Activated naive CD8-positive, alpha-beta T cell treated with anti-CD3 and anti-CD28 coated beads, Interleukin-2, amount 50 U/mL, for 16 hours (primary cell): ENCODE measurements around the gene NENF.
"Not testable (repeated sequence)": the region's sequence is repeated elsewhere in the genome, so short reads cannot be mapped to it uniquely, and the experiment has no call there.

ENCODE experiments used
- DNase-seq: peaks from one replicate; pipeline ENCODE4 v3.0.0-alpha.2; 2020; ENCODE audit warnings: low read depth, low spot score

The NENF gene

DNA sequence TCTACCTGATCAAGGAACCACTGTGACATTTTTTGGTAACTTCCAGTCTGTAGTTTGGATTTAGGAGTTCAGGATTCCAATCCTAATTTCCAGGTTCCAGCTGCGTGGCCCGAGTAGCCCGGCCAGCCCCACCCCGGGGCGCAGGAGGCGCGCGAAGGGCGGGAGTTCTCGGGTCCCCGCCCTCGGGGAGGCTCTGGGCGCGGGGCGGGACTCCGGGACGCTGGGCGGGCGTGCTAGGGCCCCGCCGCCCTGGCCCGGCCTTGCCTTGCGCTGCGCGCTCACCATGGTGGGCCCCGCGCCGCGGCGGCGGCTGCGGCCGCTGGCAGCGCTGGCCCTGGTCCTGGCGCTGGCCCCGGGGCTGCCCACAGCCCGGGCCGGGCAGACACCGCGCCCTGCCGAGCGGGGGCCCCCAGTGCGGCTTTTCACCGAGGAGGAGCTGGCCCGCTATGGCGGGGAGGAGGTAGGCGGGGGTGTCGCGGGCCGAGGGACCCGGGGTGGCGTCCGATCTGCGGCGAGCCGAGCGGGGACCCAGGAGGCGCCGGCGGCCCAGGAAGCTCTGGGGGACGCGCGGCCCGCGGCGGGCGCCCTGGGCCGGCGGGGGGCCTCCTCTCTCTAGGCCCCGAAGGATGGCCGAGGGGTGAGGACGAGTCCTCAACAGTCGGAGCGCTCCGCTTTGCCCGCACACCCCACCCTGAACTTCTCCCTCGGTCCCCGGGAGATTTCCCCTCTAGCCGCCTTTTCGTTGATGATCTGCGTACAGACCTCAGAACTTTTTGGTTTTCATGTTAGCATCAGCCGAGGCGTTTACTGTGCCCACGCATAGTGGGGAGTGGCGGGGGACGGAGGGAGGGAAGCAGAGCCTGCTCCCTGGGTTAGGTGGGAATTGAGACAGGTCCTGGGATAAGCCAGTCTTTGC lies at the start of gene NENF:
Gene NENF, plus strand, starts transcription at position 260 of the 916 bp plus-strand sequence. Its CDS starts 24 bp downstream, at position 284.
- DNase-seq: peak; percentile 40

DNA sequence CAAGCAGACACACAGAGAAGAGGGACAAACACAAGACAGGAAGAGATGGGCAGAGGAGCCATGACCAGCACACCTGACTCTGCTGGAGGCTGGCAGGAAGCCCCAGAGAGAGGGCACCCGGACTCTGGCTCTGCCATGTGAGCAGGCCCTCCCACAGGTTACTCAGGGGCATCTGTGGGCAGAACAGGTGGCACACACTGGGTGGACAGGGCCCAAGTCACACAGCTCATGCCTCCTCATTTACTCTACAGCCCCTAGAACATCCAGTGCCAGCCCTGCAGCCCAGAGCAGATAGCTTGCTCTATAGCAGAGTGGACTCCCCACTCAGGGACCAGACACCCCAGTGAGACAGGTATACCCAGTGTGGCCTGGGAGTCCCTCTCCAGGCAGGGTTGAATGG lies 46.7 kb upstream of the NENF start:
- no peak for DNase-seq

DNA sequence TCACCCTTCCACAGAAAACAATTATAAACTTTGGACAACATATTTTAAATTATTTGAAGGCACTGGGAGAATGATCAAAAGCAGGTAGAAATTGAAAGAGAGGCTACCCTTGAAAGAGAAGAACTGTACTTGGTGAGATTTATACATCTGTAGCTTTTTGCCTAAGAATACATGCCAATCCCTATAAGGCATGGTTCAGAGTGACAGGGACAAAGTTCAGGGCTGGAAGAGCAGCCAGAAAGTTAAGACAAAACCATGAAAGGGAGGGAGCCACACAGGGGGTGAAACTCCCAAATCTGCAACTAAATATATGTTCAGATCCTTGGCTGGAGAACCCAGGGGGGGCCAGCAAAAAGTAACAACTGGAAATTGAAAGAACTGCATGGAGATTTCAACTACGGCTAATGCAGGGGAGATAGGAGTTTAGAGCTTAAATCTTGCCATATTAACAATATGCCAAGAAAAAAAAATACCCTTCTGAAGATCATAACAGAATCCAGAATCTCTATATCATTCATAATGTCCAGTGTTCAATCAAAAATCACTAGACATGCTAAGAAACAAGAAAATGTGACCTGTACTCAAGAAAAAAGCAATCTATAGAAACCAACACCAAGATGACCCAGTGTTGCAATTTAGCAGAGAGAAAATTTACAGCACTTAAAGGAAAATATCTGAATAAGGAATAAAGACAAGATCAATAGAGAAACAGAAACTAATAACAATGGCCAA lies 43.6 kb upstream of the NENF start:
- no peak for DNase-seq

GRCh38 chr1:212395678-212396437 lies 36.9 kb upstream of the NENF start:
- not testable (repeated sequence) for DNase-seq

DNA sequence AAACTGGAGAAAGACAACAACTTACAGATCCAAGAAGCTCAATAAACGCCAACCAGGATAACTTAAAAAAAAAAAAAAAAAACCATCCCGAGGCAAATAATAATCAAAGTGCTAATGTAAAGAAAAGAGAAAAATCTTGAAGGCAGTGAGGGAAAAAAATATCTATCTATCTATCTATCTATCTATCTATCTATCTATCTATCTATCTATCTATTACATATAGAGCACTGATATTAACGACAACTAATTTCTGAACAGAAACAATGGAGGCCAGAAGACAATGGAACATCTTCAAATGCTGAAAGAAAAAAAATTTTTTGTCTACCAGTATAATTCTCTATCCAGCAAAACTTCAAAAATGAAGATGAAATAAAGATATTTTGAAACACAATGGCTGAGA lies 36.1 kb upstream of the NENF start:
- no peak for DNase-seq

DNA sequence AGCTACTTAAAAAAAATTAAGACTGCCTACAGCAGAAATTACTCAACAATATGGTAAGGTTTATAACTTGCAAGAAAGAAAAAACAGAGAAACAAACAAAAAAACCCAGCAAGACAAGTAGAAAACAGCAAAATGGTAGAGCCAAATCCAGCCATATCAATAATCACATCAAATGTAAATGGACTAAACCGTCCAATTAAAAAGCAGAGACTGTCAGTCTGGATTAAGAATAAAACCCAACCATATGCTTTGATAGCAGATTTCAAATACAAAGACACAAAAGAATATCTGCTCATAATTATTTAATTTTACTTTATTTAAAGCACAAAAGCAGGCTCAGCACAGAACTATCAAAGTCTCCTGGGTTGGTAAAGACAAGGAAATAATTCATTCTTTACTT lies 35.5 kb upstream of the NENF start:
- DNase-seq: no peak

- no peak for DNase-seq
Measured at GRCh38 chr1:212401042-212401441, 31.7 kb upstream of the NENF start.

GRCh38 chr1:212401838-212402582 lies 30.7 kb upstream of the NENF start:
- DNase-seq: no peak

GRCh38 chr1:212402666-212403321 lies 29.9 kb upstream of the NENF start:
- DNase-seq: no peak

GRCh38 chr1:212410231-212410820 lies 22.4 kb upstream of the NENF start:
- DNase-seq: no peak

- DNase-seq: no peak
Measured at GRCh38 chr1:212412374-212412773, 20.3 kb upstream of the NENF start.

- no peak for DNase-seq
Measured at GRCh38 chr1:212413902-212414327, 18.8 kb upstream of the NENF start.

DNA sequence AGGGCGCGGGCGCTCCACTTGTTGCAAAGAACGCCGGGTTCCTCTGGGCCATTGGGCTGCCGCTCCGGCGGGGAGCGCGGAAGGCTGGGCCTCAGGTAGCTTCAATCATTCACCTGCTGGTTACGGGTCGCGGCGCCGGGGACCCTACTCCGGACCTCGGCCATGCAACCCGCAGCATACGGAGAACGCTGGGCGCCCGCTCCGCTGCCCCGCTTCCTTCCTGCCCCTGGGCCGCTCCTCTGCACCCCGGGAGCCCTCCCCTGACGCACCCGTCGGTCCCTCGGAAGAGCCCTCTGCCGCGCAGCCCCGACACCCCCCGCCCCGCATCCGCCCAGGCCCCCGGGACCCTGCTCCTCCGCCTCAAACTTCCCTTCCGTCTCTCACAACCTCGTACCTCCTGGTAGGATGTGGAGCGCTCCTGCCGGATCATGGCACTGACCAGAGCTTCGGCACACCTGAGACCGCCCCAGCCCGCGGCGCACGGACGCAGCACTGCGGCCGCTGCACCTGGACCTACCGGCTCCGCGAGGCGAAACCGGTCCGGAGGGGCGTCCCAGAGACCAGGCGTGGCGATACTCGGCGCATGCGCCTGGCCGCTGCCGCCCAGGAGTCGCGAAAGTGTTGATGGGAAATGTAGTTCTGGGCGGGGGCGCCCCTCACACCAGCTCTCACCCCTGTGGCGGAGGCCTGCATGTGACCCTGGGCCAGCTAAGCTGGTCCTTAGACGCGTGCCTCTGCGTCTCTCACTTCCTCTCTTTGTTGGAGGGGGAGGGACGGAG lies 18.2 kb upstream of the NENF start, which contains the start of gene PACC1:
Gene PACC1, minus strand, starts transcription at position 559 of the 779 bp plus-strand sequence. Its CDS starts 129 bp downstream, at position 430.
- peak; percentile 81 for DNase-seq

DNA sequence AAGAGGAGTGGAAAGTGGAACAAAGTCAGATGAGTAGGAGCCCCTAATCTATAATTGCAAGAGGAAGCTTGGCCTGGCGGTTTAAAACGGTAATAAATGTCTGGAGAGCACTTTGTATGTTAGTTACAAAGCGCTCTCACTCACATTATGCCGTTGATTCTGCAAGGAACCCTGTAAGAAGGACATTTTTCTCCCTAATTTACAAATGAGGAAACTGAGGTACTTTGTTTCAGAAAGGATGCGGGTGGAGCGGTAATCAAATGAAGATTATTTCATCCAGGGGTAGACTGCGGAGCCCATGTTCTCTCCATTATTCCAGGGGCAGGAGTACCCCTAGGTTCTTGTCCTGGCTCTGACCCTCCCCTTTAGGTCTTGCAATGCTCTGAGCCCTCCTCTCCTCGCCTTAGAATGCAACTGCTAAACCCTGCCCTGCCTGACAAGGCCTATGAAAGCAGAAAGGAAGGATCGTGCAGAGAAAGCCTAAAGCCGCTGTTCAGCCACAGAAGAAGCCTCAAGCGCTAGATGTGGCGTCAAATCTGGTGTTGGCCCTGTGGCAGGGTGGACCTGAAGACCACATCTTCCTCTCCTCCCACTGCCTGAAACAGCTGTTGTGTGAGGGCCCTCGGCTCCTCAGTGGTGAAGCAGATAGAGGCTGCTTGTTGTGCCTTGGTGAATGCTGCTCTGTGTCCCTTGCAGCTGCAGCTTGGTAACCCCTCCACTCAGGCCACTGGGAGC lies 17.4 kb upstream of the NENF start:
- DNase-seq: no peak

- DNase-seq: no peak
Measured at GRCh38 chr1:212421165-212421564, 11.6 kb upstream of the NENF start.

DNA sequence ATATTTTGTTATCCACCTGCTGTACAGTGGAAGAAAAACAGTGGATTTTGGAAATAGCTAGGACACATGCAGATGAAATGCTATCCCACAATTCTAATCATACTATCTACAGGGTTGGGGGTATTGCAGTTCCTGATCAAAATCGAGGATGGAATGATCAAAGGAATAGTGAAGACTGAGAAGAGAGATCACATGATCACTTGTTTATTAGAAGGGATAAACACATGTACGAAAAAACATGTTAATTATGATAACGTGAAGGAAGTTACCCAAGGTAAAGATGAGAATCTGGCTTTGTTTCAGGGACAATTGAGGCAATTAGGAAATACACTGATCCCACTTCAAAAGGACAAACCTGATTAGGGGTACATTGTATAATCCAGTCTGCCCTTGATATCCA lies 8.8 kb upstream of the NENF start:
- DNase-seq: no peak

DNA sequence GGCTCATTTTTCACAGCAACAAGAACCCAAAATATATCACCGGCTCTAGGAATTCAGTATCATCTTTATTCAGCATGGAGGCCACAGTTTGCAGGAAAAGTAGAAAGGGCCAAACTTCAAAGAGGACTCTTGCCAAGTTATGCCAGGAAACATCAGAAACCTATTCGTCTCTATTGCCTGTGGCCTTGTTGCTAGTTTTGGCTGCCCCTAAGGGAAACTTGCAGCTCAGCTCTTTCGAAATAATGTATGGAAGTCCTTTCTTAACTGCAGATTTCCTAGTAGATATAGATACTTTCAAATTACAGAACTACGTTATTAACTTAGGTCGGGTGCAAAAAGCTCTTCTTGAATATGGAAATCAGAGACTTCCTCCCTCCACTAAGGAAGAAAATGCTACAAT lies 4.2 kb upstream of the NENF start:
- no peak for DNase-seq

DNA sequence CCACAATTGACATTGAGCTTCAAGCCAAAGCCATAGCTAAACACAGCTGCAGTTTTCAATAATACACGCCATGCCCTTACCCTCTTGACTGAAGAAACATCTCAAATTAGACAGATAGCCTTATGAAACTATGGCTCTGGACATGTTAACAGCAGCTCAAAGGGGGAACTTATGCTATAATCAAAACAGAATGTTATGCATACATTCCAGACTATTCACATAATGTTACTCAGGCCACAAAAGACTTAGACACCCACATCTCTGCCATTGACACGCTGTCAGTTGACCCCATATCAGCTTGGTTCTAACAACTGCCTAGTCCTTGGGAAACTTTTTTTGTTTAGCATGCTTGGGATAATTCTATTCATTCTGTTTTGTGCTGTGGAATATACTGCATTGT lies 2.3 kb upstream of the NENF start:
- DNase-seq: no peak

DNA sequence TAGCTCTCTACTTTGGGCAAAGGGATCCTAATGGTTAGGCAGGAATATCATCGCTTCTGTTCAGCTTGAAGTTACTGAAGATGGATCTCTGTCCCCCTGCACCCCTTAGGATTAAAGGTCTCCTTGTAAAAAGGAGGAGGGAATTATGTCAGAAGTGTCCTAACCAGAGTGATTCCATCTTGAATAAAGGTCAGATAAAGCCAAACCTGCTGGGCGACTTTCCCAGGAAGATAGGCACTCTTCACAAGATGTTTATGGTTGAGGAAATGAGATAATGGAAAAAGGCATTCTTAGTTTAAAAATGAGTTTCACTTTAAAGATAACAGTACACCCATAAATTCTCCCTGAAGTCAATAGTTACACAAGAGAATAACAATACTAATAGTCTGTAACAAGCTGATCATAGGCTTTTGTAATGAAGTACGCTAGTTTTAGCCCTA lies 1.7 kb upstream of the NENF start:
- no peak for DNase-seq
